Right lung (tissue), 10 donors: ENCODE measurements around the gene TBC1D26. TPM values are rescaled to one million over a fixed set of nuclear protein-coding genes. Genes with fewer than 3 reads are reported as not detected.
A peak's percentile ranks its signal among the peaks of the same experiment; 100 is the strongest.
"Not testable (repeated sequence)": the region's sequence is repeated elsewhere in the genome, so short reads cannot be mapped to it uniquely, and the experiment has no call there.

Experiments
- DNase-seq, 2 donors: peaks; one replicate each; pipeline ENCODE4 v3.0.0-alpha.2; 2013
- long read RNA-seq, 8 donors: transcript quantifications; one replicate each; lab custom pipeline, GENCODE V29; 2026
- polyA plus RNA-seq, 5 donors: library from polyadenylated mRNA; unstranded; fragments of 120-200 nt; gene quantifications; one replicate each; pipeline versions ENCODE4 v1.2.1 to v1.2.3, GENCODE V29; 2013; ENCODE audit warnings: inconsistent platforms in 1 of 5, low replicate concordance in 1 of 5; ENCODE audit not compliant: insufficient read length in 5 of 5, insufficient read depth in 1 of 5

TBC1D26 gene
- 1 to 10 TPM in 1 of 5 donors, under 1 TPM in 4; 0.21 to 1.0 (median 0.86) TPM for polyA plus RNA-seq
- long read RNA-seq, donor 1 = 0 reads
- long read RNA-seq, donor 2 = 0 reads
- long read RNA-seq, donor 3 = 0 reads
- long read RNA-seq, donor 4 = 0 reads
- long read RNA-seq, donor 5 = 0 reads
- long read RNA-seq, donor 6 = 0 reads
- long read RNA-seq, donor 7 = 0 reads
- long read RNA-seq, donor 8 = 0 reads

DNA sequence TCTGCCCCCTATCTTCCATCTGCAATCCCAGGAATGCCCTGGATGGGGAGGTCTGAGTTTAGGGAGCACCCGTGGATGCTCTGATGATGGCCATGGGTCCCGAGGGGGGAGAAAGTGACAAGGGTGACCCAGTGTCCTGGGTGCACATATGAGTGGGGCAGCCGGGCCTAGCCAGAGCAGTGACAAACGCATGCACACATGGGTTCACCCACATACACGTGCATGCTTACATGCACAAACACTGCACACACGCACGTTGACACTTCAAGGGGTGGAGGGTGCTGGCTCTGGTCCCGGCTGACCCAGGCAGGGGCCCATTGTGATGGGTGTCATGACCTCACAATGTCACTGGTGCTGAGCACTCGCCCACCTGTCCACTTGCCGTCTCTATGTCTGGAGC is at the start of gene TBC1D26:
TSS of gene TBC1D26 (plus strand) at position 384 of the 400 bp plus-strand sequence. CDS start 3,066 bp downstream, outside the sequence.
- DNase-seq = not testable (repeated sequence)

DNA sequence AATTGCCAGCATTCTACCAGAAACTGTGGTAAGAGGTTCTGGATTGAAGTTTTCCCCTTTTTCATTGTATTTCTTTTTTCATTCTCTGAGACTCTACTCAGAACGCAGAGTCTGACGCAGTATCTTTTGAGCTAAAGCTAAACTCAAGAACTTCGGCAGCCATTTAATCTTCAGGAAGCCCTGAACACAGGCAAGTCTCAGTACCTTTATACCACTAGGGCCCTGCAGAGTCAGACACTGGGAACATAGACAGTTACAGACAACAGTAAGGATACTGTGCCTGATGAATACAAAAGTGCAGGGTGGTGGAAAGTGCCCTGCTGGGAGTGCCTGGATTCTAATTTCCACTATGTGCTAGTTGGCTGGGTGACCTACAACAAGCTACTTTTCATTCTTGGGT is 48.9 kb upstream of the TBC1D26 start:
- not testable (repeated sequence) for DNase-seq

DNA sequence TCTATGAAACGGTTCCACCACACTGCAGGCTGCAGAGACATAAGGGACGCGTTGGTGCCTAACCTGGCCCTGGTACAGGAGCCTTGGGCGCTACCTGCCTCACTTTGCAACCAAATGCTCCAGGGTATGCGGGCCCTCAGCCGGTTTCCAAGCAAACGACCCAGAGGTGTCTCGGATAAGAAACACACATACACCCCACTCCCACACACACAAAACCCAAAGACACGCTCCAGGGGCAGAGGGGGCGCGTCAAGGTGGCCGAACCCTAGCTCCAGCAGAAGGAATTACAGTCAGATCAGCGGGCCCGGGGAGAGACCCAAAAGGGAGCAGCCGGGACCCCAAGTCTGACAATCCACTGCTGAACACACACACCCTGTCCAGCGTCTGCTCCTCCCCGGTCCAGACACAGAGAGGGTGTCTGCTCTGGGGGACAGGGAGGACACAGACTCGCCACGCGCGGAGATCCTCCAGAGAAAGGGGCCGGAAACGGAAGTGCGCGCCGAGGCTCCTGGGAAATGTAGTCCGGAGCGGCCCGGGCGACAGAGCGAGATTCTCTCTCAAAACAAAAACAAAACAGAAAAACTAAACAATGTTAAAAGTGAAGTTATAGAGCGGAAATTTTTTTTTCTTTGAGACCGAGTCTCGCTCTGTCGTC is 48.1 kb upstream of the TBC1D26 start, which contains the start of gene TRIM16:
TSS of gene TRIM16 (minus strand) at position 488 of the 655 bp plus-strand sequence. CDS start 32,702 bp downstream, outside the sequence.
- DNase-seq = peak; percentile 61 to 67

GRCh38 chr17:15687494-15687893 is 44.6 kb upstream of the TBC1D26 start:
- DNase-seq = not testable (repeated sequence)

GRCh38 chr17:15698967-15699366 is 33.1 kb upstream of the TBC1D26 start:
- DNase-seq = not testable (repeated sequence)

DNA sequence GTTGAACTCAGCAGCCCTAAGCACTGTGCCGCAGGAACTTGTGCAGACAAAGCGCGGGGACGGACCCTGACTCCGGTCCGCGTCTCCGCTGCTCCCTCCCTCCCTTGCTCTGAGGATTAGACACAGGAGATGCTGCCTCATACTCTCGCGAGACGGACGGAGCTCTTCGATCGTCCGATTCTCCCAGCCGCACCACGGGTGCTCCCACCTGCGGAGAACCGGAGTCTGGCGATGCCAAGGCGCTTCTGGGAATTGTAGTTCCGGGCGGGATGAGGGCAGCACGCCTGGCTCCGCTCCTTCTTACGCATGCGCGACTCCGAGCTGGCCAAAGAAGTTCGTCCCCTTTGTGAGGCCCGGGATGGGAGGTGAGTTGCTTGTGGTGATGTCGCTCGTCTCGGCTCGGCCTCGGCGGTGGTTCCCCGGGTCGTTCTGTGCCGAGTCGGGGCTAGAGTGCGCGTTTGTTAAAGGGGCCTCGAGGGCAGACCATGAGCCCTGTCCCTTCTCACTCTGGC is 32.6 kb upstream of the TBC1D26 start, which contains the start of gene ZNF286A:
TSS of gene ZNF286A (plus strand) at position 340 of the 512 bp plus-strand sequence. CDS start 578 bp downstream, outside the sequence.
- peak; percentile 96 to 97 for DNase-seq

- DNase-seq = not testable (repeated sequence)
Observed at GRCh38 chr17:15699937-15700336, 32.1 kb upstream of the TBC1D26 start.

DNA sequence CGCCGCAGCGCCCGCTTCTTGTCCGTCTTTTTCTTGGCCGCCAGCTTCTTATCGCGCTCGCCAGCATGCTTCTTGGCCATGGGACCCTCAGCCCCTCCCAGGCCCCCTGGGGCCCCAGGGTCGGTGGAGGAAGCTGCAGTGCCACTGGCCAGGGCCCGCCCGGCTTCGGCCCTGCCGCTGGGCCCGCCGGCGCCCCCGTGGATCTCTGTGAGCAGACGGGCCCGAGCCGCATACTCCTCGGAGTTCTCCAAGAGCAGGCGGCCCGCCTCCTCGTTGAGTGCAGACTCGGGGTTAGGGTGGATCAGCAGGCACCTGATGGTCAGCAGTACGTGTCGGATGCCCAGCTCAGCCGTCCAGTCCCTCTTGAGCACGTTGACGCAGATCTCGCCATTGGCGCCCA is 27.8 kb upstream of the TBC1D26 start:
- DNase-seq = not testable (repeated sequence)

- DNase-seq = not testable (repeated sequence)
Observed at GRCh38 chr17:15704813-15705212, 27.3 kb upstream of the TBC1D26 start.

GRCh38 chr17:15708879-15709278 is 23.2 kb upstream of the TBC1D26 start:
- not testable (repeated sequence) for DNase-seq

- DNase-seq = not testable (repeated sequence)
Observed at GRCh38 chr17:15716601-15717563, 15.2 kb upstream of the TBC1D26 start.

GRCh38 chr17:15730535-15730934 is 1.5 kb upstream of the TBC1D26 start:
- DNase-seq = not testable (repeated sequence)

DNA sequence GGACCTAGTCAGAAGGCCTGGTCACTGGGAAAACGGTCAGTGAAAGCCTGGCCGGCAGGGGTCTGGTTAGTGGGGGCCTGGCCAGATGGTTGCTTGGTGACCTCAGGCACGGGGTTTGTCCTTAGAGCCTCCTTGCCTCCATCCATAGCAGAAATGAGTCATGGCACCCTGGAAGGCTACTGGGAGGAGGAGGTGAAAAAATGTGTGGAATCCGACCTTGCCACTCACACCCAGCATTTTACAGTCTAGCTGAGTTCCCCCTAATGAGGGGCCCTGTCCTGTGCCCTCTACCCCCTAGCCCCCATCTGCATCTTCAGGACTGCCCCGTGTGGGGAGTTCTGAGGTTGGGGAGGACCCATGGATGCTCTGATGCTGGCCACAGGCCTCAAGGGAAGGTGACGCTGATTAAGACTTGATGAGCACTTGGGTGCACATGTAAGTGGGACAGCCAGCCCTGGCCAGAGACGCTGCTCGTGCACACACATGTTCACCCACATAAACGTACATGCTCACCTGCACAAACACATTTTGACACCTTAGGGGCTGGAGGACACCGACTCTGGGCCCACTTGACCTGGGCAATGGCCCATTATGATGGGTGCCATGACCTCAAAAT is 1.2 kb downstream of the TBC1D26 start:
- not testable (repeated sequence) for DNase-seq

- DNase-seq = not testable (repeated sequence)
Observed at GRCh38 chr17:15736578-15736977, 4.5 kb downstream of the TBC1D26 start.

GRCh38 chr17:15738066-15738465 is 6.0 kb downstream of the TBC1D26 start:
- no peak for DNase-seq

DNA sequence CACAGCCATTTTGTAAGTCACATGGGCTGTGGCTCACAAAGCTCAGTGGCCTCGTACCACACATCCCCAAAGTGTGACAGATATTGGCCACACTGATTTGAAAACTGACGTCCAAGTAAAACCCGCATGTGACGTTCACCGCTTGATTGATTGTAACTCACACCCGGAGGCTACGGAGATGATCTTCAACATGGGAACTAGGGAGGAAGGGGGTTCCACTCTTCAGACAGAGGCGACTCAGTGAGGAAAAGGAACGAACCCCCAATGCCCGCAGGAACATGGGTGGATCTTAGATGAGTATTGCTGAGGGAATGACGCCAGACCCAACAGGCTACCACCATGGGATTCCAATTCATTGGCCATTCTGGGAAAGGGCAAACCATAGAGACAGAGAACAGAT is 7.2 kb downstream of the TBC1D26 start:
- DNase-seq = not testable (repeated sequence)

DNA sequence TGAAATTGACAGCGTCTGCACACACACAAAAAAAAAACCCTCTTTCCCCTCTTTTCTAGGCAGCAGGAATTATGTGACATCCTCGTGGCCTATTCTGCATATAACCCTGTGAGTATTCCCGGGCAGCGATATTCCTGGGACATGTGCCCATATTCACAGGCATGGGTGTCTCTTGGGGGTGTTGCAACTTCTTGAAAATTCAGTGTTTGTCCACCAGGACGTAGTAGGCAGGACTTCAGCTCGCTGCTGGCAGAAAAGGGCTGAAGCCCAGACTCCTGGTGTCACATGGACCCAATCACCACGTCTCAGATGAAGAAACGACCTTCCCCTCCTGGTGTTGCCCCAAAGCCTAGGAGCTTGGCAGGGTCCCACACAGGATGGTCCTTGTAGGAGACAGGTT is 8.0 kb downstream of the TBC1D26 start:
- not testable (repeated sequence) for DNase-seq

GRCh38 chr17:15740570-15741120 is 8.6 kb downstream of the TBC1D26 start:
- no peak for DNase-seq

DNA sequence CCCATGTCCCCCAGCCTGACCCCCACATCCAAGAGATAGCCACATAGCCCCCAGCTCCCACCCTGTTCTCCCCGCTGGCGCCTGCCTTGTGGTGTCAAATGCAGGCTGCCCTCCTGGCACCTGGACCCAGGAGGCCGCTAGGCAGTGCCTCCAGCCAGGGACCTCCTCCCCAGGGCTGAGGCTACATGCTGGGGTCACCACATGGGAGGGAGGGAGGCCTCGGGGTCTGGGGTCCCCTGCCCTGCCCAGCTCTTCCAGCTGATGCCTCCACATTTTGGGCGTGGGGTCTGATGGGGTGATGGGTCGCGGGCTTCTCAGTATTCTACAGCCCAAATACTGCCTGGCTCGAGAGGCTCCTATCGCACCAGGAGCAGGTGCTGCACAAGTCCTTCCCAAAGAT is 9.5 kb downstream of the TBC1D26 start:
- DNase-seq = no peak

GRCh38 chr17:15742051-15742795 is 10.1 kb downstream of the TBC1D26 start:
- DNase-seq = no peak
